H7 (cell line): ENCODE measurements around the gene MYH11. TPM values are rescaled to one million over a fixed set of nuclear protein-coding genes. Genes with fewer than 3 reads are reported as not detected.
"Not testable (repeated sequence)": the region's sequence is repeated elsewhere in the genome, so short reads cannot be mapped to it uniquely, and the experiment has no call there.

Source experiments
- DNase-seq: peaks from one replicate; pipeline ENCODE4 v3.0.0; 2012
- H3K27me3 ChIP-seq: 2 replicates; pipeline ENCODE4 v1.6.0; 2011; ENCODE audit warnings: mild to moderate bottlenecking, low read length; ENCODE audit not compliant: control insufficient read depth, insufficient read depth
- H3K36me3 ChIP-seq: replicated peaks from 2 replicates; pipeline ENCODE4 v1.5.1; 2011; ENCODE audit warnings: low read length; ENCODE audit not compliant: control insufficient read depth, insufficient read depth
- H3K4me3 ChIP-seq: 2 replicates; pipeline ENCODE4 v1.5.1; 2011; ENCODE audit warnings: low read depth, mild to moderate bottlenecking, control low read depth, low read length, moderate library complexity; ENCODE audit not compliant: insufficient read depth
- total RNA-seq: library from RNA; depleted of rRNA; stranded (reverse); fragments of >200 nt; shearing (Covaris generic); gene quantifications from 2 replicates; pipeline ENCODE4 v1.2.3, GENCODE V29; 2014

Gene MYH11
- total RNA-seq, 1 experiment from 2014 or later, result not detected

GRCh38 chr16:15795615-15796014, 61.2 kb downstream of the MYH11 start:
- no peaks in the 10 kb centered on the region for H3K27me3 ChIP-seq
- H3K36me3 ChIP-seq, result no peaks in the 10 kb centered on the region
- H3K4me3 ChIP-seq, result no peak overlapping the region
- no peak for DNase-seq

GRCh38 chr16:15792563-15792971, 64.3 kb downstream of the MYH11 start:
- Histone ChIP-seq H3K27me3 (no peaks in the 10 kb centered on the region), H3K4me3 (no peak overlapping the region), H3K36me3 (no peaks in the 10 kb centered on the region)
- no peak for DNase-seq

- Histone ChIP-seq H3K27me3 (no peaks in the 10 kb centered on the region), H3K4me3 (no peak overlapping the region), H3K36me3 (no peaks in the 10 kb centered on the region)
- DNase-seq, result no peak
These were observed 66.4 kb downstream of the MYH11 start for GRCh38 chr16:15790458-15790857.

- not testable (repeated sequence) for H3K4me3 ChIP-seq, H3K27me3 ChIP-seq, H3K36me3 ChIP-seq, DNase-seq
These were observed 67.0 kb downstream of the MYH11 start for GRCh38 chr16:15789816-15790215.

- Histone ChIP-seq H3K27me3 (no peaks in the 10 kb centered on the region), H3K4me3 (no peak overlapping the region), H3K36me3 (no peaks in the 10 kb centered on the region)
- no peak for DNase-seq
These were observed 68.0 kb downstream of the MYH11 start for GRCh38 chr16:15788846-15789239.

GRCh38 chr16:15786501-15786900, 70.3 kb downstream of the MYH11 start:
- Histone ChIP-seq H3K36me3 (no peaks in the 10 kb centered on the region), H3K4me3 (no peak overlapping the region), H3K27me3 (no peaks in the 10 kb centered on the region)
- no peak for DNase-seq

- no peaks in the 10 kb centered on the region for H3K27me3 ChIP-seq
- H3K4me3 ChIP-seq, result no peak overlapping the region
- H3K36me3 ChIP-seq, result no peaks in the 10 kb centered on the region
- no peak for DNase-seq
These were observed 71.3 kb downstream of the MYH11 start for GRCh38 chr16:15785386-15786059.

GRCh38 chr16:15783985-15784384, 72.8 kb downstream of the MYH11 start:
- no peaks in the 10 kb centered on the region for H3K36me3 ChIP-seq
- DNase-seq, result no peak
- no peak overlapping the region for H3K4me3 ChIP-seq
- no peaks in the 10 kb centered on the region for H3K27me3 ChIP-seq

GRCh38 chr16:15782573-15783365, 74.1 kb downstream of the MYH11 start:
- H3K4me3 ChIP-seq, result no peak overlapping the region
- DNase-seq, result peak; percentile 36
- H3K27me3 ChIP-seq, result 0 out of 2 replicates have a peak, but pooled peaks cover 2% of the 10 kb centered on the region
- H3K36me3 ChIP-seq, result no peaks in the 10 kb centered on the region

- no peak for DNase-seq
- Histone ChIP-seq H3K36me3 (no peaks in the 10 kb centered on the region), H3K27me3 (0 out of 2 replicates have a peak, but pooled peaks cover 2% of the 10 kb centered on the region), H3K4me3 (no peak overlapping the region)
These were observed 75.2 kb downstream of the MYH11 start for GRCh38 chr16:15781650-15782049.

GRCh38 chr16:15780805-15781204, 76.0 kb downstream of the MYH11 start:
- H3K27me3 ChIP-seq, result 0 out of 2 replicates have a peak, but pooled peaks cover 2% of the 10 kb centered on the region
- H3K4me3 ChIP-seq, result no peak overlapping the region
- H3K36me3 ChIP-seq, result no peaks in the 10 kb centered on the region
- DNase-seq, result no peak

GRCh38 chr16:15779664-15780351, 77.0 kb downstream of the MYH11 start:
- Histone ChIP-seq H3K36me3 (no peaks in the 10 kb centered on the region), H3K4me3 (no peak overlapping the region), H3K27me3 (0 out of 2 replicates have a peak, but pooled peaks cover 2% of the 10 kb centered on the region)
- DNase-seq, result no peak

GRCh38 chr16:15778999-15779614, 77.7 kb downstream of the MYH11 start:
- H3K4me3 ChIP-seq, result no peak overlapping the region
- DNase-seq, result no peak
- 0 out of 2 replicates have a peak, but pooled peaks cover 2% of the 10 kb centered on the region for H3K27me3 ChIP-seq
- H3K36me3 ChIP-seq, result no peaks in the 10 kb centered on the region

GRCh38 chr16:15778204-15778743, 78.6 kb downstream of the MYH11 start:
- Histone ChIP-seq H3K36me3 (no peaks in the 10 kb centered on the region), H3K27me3 (0 out of 2 replicates have a peak, but pooled peaks cover 2% of the 10 kb centered on the region), H3K4me3 (no peak overlapping the region)
- DNase-seq, result no peak
